NCI-H526 treated with DMSO at 0.1 percent for 48 hours (cell line): ENCODE measurements around the gene IFT27.

Experiments used
- DNase-seq: peaks from one replicate; lab custom pipeline; 2025; lab: John Stamatoyannopoulos, UW

IFT27 gene, protein sequence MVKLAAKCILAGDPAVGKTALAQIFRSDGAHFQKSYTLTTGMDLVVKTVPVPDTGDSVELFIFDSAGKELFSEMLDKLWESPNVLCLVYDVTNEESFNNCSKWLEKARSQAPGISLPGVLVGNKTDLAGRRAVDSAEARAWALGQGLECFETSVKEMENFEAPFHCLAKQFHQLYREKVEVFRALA

DNA sequence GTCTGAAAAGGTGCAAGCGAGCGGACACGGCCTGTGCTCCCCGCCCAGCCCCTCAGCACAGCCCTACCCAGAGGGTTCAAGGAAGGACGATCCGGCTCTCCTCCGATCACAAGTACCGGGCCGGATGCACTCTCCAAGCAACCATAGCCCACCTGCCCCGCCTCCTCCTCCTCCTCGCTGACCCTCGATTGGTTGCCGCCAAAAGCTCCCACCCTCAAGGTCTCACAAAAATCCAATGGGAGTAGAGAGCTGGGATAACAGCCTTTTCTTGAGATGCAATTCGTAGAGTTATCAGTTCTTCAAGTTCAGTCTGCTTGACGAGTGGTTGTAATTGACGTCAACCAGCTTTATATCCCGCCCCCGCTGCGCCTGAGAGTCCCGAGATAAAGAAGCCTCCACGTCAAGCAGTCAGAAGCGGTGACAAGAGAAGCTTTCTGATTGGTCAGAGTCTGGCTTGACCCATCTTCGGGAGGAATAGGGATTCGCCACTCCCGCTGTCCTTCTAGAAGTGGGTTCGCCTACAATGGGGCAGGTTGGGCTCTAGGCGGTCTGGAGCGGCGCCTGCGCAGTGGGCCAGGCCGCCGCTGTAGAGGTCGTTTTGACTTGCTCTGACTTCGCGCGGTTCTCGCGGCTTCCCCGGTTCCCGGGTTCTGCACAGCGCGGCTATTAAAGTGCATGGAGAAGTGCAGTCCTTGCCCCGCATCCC lies at the start of gene IFT27:
Gene IFT27 (minus strand): TSS at position 156 of the 706 bp plus-strand sequence. CDS start 412 bp downstream, outside the sequence.
- peak; percentile 98 for DNase-seq

DNA sequence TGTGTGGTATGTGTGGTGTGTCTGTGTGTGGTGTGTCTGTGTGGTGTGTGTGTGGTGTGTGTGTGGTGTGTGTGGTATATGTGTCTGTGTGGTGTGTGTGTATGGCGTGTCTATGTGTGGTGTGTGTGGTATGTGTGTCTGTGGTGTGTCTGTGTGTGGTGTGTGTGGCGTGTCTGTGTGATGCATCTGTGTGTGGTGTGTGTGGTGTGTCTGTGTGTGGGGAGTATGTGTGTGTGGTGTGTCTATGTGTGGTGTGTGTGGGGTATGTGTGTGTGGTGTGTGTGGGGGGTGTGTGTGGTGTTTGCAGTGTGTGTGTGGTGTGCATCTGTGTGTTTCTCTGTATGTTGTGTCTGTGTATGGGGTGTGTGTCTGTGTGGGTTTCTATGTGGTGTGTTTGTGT lies 48.7 kb upstream of the IFT27 start:
- no peak for DNase-seq

DNA sequence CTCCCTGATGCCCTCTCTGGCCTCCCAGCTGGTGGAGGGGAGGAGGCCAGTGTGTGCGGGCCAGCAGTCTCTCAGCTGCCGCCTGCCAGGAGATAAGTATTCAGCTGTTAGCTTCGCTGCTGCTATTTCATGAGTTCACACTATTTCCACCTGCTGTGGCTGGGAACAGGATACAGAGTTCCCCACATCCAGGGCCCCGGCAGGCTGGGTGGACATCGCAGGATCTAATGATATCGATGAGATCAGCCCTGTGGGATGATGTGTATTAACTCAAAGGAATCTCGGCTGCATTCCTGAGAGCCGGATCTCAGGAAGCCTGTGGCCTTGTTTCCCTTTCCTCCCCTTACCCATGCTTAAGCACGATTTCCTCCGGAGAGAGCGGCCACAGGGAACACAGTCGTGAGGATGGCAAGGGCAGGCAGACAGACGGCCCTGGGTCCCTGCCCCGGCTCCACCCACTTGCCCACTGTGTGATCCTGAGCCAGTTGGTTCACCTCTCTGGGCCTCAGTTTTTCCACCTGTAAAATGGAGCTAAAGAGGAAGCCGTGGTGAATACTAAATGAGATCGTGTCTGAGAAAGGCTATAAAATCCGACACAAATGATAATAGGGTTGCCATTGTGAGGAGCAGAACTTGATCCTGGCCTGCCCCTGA lies 47.4 kb upstream of the IFT27 start:
- DNase-seq, result no peak

DNA sequence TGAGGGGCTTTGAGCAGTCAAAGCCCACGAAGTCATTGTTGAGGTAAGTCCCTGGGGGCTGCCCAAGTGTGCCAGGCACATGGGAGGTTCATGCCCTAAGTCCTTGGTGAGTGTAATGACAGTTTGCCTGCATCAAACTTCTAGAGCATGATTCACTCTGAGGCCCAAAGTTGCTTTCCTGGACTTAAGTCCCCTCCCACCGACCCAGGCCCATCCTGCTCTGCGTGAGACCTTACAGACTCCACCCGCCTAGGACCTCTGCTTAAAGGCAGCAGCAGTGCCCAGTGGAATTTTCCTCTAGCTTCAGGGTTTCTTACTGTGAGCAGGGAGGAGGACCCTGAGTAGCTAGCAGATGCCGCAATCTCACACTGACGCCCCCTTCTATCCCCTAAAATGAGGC lies 46.7 kb upstream of the IFT27 start:
- no peak for DNase-seq

DNA sequence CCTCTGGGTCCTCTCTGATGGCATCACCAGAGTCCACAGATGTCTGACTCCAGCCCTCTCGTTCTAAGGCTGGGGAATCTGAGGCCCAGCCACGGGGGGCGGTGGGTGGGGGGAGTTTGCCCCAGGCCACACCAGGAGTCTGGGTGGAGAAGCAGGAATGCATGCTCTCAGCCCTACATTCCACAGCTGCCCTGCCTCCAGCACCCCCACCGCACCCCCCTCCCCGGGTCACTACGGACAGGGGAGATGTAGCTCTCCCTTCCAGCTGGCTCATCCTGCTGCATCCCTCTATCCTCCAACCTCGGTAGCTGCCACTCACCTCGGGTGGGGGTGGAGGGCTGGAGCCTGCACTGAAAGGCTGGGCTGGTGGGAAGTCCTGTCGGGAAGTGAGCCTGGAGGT lies 43.2 kb upstream of the IFT27 start:
- DNase-seq, result no peak

DNA sequence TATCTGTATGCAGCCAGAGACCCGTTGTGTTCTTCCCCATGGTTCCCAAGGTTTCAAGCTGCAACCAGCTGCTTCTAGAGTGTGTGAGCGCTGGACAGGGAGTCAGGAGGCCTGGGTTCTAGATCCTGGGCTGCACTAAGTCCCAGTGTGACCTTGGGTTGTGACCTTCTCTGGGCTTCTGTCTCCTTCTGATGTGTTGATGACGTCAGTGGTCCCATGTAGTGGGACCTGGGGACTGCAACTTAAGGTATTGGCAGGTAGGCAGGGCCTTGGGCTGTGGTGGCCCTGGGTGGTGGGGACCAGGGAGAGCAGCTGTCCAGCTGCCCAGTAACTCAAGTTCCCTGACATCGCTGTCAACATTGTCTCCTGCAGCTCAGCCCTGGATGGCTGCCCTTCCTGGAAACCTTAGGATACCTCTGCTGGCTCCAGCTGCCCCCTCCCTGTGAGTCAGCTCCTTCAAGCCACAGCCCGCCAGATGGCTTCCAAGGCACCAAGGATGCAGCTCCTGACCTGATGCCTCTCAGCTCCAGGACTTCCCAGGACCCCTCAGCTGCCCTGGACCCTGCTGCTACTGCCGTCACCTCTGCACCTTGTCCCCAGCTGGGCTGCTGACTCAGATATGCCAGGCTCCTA lies 42.2 kb upstream of the IFT27 start:
- DNase-seq, result no peak

DNA sequence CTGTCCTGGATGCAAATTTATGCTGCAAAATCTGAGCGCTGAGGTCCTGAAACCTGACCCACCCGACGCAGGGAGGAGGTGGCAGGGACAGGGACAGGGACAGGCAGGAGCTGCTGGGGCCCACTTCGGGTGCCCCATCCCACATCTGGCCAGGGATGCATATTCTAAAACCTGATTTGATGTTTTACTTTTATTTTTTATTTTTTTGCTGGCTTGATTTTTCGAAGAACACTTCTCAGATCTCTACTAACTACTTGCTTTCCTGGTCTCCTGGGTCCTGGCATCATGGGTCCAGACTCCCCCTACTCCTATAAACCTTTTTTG lies 41.6 kb upstream of the IFT27 start:
- DNase-seq, result no peak

DNA sequence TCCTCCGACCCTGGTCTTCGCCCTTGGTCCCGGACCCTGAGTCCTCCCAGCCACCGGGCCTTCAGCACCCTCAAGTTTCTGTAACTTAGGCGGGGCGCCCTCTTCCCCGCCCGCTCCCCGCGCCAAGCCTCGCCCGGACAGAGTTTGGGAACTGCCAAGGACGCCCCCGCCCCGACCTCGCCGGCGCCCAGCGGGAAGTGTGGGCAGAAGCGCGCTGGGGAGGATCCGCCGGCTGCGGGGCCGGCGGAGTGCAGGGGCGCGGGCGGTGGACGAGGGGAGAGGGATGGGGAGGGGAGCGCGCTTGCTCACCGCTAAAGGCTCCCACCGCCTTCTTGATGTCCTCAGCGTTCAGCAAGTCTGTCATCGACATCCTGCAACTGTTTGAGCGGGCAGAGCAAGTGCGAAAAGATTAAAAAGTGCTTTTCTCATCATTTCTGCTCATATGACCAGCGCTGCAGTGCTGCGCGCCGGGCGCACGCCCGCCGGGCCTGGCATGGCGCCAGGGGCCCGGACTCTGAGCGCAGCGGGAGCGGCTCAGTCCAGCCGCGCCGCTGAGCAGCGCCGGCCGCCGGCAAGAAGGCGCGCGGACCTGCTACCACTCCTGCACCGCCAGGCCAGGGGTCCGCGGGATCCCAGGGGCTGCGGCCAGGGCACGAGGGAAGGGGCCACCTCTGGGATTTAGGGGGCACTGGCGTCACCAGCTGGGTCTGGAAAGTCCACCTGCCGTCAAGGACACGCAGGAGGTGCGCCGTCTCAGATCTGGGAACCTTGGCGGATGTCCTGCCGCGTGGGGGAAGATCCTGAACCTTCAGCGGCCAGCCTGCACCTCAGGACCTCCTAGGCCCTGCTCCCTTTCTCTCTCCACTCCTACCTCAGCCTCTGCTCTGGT lies 41.0 kb upstream of the IFT27 start, which contains the start of gene PVALB:
Gene PVALB (minus strand): TSS at position 400 of the 889 bp plus-strand sequence. CDS start 30 bp downstream, at position 370.
- DNase-seq, result no peak

DNA sequence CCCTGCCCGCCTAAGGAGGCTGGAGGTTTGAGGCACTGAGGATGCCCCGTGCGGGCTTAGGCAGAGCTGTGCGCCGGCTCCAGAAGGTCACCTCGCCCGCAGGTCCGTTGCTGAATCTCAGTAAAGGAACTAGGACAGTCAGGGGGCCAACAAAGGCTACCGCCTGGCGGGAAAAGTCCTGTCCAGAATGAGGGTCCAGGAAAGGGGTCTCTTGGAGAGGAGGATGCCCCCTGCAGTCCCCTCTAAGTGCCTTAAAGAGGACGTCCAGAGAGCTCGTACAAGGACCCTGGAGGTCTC lies 40.4 kb upstream of the IFT27 start:
- DNase-seq, result no peak

DNA sequence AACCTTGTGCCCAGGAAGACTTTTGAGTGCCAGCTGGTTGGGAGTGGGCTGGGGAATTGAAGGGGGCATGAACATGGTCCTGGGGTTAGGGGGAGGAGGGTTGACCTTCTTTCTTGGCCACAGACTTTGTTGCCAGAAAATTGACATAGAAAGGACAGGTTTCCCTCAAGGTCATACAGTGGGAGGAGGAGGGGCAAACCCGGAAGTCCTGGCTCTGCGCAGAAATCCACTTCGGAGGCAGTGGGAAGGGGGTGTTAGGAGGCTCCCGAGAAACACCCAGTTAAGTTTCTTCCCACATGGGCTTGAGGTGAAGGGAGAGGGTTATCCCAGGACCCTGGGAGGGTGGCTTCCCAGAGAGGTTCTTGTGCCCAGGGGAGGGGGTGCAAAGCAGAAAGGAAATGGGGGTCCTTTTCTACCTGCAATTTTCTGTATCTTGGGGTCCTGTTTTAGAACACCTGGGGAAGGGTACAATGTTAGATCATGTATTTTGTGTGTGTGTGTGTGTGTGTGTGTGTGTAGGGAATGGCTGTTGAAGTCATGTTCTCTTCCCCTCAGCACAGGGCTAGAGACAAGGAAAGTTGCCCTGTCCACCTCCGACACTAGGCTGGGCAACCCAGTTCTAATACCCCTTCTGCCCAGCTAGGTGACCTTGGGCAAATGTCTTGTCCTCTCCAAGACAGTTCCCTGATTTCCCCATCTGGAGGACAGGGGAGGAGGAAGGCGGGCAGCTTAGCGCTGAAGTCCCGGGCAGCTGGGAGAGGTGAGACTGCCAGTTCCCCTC lies 39.8 kb upstream of the IFT27 start:
- DNase-seq, result no peak

DNA sequence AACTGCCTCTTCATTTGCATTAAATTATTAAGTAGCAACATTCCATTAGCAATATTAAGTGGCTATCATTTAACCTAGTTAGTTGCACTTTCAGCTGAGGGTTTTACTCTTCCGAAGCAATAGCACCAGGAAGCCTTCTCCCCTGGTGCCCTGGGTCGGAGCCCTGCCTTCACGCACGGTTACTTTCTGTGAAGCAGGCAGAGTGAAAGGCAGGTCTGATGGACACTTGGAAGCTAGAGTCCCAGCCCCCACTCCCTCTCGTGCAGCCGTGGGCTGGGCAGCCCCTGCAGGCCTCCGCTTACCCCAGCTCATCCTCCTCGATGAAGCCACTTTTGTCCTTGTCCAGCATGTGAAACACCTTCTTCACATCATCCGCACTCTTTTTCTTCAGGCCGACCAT lies 38.9 kb upstream of the IFT27 start:
- no peak for DNase-seq

DNA sequence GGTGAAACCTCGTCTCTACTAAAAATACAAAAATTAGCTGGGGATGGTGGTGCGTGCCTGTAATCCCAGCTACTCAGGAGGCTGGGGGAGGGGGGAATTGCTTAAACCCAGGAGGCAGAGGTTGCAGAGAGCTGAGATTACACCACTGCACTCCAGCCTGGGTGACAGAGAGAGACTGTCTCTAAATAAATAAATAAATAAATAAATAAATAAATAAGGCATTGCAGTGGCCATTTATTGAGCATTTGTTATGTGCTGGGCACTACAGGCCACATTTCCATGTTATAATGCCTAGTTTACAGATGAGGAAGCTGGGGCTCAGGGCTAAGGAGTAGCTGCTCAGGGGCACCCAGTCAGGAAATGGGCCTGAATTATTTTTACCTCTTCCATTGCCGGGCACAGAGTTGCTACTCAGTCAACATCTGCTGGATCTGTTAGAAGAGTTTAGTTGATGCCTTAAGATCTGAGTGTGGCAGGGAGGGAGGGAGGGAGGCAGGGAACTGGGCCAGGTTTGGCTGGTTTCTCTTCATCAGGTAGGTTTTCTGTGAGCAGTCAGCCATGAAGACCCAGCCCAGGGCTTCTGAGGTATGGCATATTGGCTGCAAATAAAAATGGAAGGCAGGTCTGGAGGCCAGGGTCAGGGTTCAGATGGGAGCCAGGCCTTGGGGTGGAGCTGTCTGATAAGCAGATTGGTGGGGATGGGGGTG lies 35.3 kb upstream of the IFT27 start:
- DNase-seq, result no peak

DNA sequence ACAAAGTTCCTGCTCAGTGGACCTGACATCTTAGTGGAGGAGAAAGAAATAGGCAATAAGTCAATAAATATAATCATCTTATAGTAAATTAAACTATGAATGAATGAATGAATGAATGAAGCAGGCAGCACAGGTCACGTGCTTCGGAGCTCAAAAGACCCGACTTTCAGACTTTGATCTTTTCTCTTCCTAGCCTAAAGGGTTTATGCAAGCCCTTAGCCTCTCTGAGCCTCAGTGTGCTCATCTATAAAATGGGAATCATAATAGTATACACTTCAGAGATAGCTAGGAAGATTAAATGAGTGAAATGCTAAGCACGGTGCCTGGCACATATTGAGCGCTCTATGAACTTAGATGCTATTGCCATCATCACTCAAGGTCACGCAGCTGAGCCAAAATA lies 33.4 kb upstream of the IFT27 start:
- no peak for DNase-seq

DNA sequence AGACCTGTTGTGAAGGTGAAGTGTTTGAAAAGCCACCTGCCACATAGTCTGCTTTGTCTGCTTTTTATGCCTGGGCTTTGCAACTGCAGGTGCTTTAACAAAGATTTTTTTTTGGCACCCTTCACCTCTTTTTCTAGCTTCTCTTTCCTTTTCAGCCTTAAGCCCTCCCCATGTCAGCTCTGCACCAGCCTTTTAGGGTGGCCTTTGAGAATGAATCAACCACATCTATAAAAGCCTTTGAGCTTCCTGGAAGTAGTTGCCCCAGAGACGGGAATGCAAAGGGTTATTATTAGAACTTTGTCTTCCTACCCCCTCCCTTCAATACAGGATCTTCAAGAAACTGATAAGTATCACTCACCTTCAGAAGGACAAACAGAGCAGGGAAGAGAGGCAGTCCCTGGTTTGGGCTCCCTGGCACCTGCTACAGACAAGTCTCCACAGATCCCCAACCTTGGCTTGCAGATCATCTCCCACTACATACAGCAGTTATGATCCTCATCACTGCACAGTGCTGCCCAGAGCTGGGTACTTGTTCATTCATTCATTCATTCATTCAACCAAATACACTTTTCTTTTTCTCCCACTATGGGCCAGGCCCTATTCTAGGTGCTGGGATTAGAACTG lies 32.9 kb upstream of the IFT27 start:
- DNase-seq, result no peak

DNA sequence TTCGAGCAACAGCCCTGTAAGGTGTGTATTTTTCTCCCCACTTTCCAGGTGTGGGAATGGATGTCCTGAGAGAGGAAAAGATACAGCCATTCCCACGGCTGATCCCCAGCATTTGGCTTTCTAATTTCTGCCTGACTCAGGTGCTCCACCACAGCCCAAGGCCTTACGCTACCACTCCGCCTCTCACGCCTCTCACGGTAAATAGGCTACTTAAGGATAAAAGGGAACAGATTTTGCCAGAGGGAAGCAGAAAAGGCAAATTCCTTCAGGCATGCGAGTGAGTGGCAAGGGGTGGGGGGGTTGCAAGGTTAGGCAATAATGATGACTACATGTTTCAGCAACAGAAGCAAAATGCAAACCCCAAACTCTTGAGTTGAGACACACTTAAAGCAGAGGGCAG lies 31.7 kb upstream of the IFT27 start:
- DNase-seq, result no peak

DNA sequence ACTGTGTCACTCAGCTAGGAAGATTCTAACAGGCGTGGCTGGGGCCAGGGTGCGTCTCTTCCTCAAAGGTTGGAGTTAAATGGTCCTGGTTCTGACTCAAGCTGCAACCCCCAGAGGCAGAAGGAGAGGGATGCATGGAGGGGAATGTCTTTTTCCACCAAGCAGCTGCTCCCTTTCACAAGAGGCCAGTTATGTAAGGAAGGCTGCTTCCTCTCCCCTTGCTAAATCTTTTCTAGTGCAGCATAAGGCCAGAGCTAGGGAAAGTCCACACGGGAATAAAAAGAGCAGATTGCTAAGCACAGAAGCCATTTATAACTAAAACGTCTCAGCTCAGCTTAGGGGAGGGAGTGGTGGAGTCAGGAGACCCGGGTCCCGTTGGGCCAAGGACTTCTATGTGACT lies 30.9 kb upstream of the IFT27 start:
- no peak for DNase-seq

DNA sequence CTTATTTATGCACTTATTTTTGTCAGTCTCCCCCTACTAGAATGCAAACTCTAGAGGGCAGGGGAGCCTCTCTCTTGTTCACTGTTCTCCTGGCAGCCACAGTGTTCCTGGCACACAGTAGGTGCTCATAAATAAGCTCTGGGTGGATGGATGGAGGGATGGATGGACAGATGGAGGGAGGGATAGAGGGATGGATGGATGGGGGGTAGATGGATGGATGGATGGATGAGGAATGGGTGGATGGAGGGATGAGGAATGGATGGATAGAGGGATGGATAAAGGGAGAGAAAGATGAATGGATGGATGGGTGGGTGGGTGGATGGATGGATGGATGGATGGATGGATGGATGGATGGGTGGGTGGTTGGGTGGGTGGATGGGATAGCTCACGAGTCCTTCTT lies 27.4 kb upstream of the IFT27 start:
- DNase-seq, result no peak

DNA sequence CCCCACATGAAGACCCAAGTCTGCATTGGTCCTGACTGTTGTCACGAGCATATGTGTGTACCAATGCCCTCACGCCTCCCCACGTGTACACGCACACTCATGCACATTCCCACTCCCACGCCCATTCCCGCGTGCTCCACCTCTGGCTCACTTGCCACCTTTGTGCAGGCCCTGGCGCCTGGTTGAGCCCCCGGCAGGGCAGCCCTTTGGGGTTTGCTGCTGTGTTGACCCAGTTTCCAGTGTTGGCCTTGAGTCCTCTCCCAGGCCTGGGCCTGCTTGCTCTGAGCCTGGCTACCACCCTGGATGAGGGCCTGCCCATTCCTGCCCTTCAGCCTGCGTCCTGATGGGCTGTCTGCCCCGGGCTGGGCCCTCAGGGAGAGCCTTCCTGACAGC lies 22.8 kb upstream of the IFT27 start:
- no peak for DNase-seq

DNA sequence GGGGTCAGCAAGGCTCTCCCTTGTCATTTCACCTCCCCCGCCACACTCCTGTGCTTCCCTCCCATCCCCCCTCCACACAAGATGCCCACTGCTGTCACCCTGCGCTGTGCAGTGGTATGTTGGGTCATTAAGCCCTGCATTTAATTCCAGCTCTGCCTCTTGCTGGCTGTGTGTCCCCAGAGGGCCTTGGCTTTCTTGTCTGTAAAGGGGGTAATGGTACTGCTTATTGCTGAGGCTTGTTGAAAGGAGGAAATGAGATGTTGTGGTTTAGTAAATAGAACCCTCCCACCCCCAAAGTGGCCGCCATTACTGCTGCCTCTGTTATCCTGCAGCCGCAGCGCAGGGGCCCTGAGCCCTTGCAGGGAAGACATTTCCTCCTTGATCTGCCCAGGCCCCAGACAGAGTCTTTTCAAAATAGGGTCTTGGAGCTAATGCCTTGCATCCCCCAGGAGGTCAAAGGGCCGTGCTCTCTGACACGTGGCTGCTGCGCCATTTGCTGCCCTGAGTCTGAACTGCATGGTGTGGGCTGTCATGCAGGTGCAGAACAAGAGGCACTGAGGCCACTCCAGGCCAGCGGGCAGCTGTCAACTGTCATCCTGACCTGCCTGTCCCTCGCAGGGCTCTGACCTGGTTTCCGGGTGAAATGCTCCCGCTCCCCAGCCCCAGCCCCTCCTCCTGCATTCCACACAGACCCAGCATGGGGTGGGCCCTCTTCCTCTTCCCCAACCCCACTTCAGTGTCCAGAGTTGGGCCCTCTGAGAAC lies 22.2 kb upstream of the IFT27 start:
- DNase-seq, result no peak

DNA sequence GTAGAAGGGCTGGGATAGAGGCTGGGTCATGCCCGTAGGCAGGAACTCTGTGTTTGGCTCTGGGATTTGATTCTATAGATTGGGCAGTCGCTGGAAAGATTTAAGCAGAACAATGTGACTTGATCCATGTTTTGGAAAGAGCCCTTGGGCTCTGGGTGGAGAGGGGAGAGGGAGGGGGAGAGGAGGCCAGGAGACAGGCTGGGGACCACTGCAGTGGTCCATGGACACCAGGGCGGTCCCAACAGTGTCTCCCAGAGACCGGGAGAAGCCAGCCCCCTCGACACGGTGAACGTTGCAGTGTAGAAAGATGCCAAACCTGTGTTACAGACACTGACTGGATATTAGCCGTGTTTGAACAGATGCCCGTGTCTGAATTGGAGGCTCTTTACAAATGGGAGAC lies 21.5 kb upstream of the IFT27 start:
- DNase-seq, result no peak
